GM21381 (cell line): ENCODE data around the gene HEATR3.

Experiments used
- ATAC-seq: cut with Tn5 transposase; IDR thresholded peaks from one replicate; pipeline ENCODE4 v1.9.1; 2021; ENCODE audit warnings: mild to moderate bottlenecking, moderate library complexity; ENCODE audit not compliant: unreplicated experiment

The HEATR3 gene

DNA sequence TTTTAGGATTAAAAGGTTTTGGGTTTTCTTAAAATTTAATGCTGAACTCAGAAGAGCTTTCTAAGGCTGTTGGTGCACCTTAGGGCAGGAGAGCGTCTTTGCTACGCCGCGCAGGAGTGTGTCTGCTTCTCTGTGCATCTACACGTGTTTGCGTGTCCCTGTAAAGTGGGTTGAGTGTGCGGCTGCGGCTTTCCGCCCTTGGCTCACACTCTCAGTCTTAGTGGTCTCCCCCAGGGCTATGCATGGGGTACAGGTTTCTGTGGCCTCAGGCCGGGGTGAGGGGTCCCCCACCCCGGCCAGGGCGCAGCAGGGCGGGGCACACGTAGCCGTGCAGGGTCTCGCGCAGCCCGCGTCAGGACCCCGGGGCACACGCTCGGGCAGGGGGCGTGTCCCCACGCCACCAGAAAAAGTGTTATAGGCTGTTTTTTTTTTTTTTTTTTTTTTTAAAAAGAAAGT is 86.6 kb downstream of the HEATR3 start:
- ATAC-seq, result peak; percentile 51

DNA sequence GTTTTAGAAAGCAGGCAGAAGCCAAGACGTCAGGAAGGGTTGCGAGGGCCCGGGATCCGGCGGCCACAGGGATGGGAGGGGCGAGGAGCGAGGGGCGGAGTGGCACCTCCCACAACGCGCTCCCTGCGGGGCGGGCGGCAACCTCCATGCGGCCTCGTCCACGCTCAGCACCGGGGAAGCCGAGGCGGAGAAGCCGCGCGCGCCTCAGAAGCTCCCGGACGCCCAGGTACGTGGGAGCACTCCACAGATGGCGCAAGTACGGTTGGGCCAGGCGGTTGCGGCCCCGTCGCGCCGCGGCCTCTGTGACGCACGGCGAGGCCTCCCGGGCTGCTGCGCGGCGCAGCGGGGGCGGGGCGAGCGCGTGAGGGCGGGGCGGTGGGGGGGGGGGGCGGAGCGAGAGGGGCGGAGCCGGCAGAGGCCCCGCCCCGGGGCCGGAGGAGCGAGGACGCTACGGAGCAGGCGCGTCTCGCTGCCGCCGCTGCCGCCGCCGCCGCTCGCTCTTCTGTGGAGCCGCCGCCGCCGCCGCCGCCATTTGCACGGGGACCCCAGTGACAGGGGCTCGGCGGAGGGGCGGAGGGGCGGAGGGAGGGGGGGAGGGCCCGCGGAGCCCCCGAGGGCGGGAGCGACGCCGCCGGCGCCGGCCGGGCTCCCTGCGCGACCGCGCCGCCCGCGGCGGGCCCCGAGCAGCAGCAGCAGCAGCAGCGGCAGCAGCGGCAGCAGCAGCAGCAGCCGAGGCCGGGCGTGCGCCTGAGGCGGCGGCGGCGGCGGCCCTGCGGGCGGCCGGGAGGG is 87.2 kb downstream of the HEATR3 start, which contains the start of gene TENT4B:
Gene TENT4B (plus strand): TSS at position 500 of the 789 bp plus-strand sequence. CDS start 316 bp downstream, outside the sequence.
- peak; percentile 68 for ATAC-seq

DNA sequence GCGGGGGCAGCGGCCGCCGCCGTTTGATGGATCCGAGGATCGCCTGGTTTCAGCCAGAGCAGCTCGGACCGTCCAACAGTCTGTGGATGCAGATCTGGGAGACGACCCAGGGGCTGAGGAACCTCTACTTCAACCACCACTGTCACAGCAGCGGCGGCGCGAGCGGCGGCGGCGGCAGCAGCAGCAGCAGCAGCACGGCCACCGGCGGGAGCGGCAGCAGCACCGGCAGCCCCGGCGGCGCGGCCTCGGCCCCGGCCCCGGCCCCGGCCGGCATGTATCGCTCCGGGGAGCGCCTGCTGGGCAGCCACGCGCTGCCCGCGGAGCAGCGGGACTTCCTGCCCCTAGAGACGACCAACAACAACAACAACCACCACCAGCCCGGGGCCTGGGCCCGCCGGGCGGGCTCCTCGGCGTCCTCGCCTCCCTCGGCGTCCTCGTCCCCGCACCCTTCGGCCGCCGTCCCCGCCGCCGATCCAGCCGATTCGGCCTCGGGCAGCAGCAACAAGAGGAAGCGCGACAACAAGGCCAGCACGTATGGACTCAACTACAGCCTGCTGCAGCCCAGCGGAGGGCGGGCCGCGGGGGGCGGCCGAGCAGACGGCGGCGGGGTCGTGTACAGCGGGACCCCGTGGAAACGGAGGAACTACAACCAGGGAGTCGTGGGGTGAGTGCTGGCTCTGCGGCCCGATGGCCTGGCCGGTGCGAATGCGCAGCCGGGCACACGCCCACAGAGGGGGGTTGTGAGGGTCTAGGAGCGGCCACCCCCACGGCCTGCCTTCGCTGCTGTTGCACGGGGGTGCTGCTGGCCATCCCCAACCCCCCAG is 88.0 kb downstream of the HEATR3 start:
- ATAC-seq, result peak; percentile 21

DNA sequence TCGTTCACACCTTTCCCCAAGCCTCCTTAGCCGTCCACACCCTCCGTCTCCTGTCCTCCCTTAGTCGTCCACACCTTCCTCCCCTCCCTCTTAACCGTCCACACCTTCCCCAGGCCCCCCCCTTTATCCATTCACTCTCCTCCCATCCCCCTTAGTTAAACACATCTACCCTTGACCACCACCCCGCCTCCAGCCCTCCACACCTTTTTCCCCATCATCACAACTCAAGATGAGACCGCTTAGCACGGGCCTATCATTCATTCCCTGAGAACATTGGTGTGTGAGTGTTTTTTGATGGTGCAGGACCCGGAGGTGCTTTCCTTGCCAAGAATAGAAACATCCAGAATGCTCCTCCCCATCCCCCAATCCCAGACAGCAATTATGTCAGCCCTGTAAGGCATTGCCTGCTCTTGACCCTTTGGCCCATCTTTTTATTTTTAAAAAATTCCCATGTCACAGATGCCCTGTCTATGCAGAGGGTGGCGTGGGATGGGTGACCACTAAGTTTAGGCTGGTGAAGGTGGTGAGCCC is 88.7 kb downstream of the HEATR3 start:
- ATAC-seq, result no peak

DNA sequence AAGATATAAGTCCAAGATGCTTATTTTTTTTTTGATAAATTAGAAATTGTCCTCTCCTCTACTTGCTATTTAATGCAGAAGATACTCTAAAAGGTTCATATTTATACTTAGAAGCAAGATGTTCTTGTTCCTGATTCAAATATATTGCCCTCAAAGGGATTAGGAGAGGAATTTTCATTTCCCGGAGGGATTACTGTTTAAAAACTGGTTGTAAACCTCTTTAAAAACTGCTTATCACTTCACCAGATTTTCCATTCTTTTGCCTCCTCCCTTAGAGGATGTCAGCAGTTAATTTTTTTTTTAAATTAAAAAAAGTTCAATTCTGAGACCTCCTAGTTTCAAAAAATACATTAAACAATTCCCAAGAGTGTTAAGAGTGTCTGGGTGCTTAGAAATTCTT is 90.2 kb downstream of the HEATR3 start:
- ATAC-seq, result no peak
